ENCODE results near the gene FCF1.

FCF1 gene

GRCh38 chr14:74712499-74713394 lies at the start of gene FCF1, which contains the start of gene AREL1:
FCF1 (plus strand) TSS chr14:74713144; CDS start chr14:74713198, 54 bp downstream.
AREL1 (minus strand) TSS chr14:74713080; CDS start chr14:74685615, 27,465 bp downstream.
- DNase-seq (ENCODE audit: low read depth, low spot score), result peak; percentile 67

- DNase-seq (ENCODE audit: low read depth, low spot score), result no peak
These were observed 49.1 kb upstream of the FCF1 start for GRCh38 chr14:74663884-74664283.

- no peak for DNase-seq (ENCODE audit: low read depth, low spot score)
These were observed 48.2 kb upstream of the FCF1 start for GRCh38 chr14:74664717-74665116.

- DNase-seq (ENCODE audit: low read depth, low spot score), result no peak
These were observed 45.2 kb upstream of the FCF1 start for GRCh38 chr14:74667758-74668157.

- DNase-seq (ENCODE audit: low read depth, low spot score), result no peak
These were observed 43.7 kb upstream of the FCF1 start for GRCh38 chr14:74669256-74669655.

GRCh38 chr14:74669846-74670245 lies 43.1 kb upstream of the FCF1 start:
- DNase-seq (ENCODE audit: low read depth, low spot score), result no peak

GRCh38 chr14:74670726-74671411 lies 42.1 kb upstream of the FCF1 start:
- no peak for DNase-seq (ENCODE audit: low read depth, low spot score)

- no peak for DNase-seq (ENCODE audit: low read depth, low spot score)
These were observed 41.2 kb upstream of the FCF1 start for GRCh38 chr14:74671789-74672188.

GRCh38 chr14:74673768-74674167 lies 39.2 kb upstream of the FCF1 start:
- no peak for DNase-seq (ENCODE audit: low read depth, low spot score)

- DNase-seq (ENCODE audit: low read depth, low spot score), result no peak
These were observed 37.7 kb upstream of the FCF1 start for GRCh38 chr14:74675219-74675618.

- DNase-seq (ENCODE audit: low read depth, low spot score), result no peak
These were observed 30.6 kb upstream of the FCF1 start for GRCh38 chr14:74682169-74682952.

- no peak for DNase-seq (ENCODE audit: low read depth, low spot score)
These were observed 29.5 kb upstream of the FCF1 start for GRCh38 chr14:74683406-74683805.

- no peak for DNase-seq (ENCODE audit: low read depth, low spot score)
These were observed 28.5 kb upstream of the FCF1 start for GRCh38 chr14:74684434-74684833.

- DNase-seq (ENCODE audit: low read depth, low spot score), result no peak
These were observed 27.9 kb upstream of the FCF1 start for GRCh38 chr14:74685056-74685455.

GRCh38 chr14:74685921-74686678 lies 26.8 kb upstream of the FCF1 start:
- DNase-seq (ENCODE audit: low read depth, low spot score), result no peak

GRCh38 chr14:74691456-74691855 lies 21.5 kb upstream of the FCF1 start:
- no peak for DNase-seq (ENCODE audit: low read depth, low spot score)

GRCh38 chr14:74693191-74693590 lies 19.8 kb upstream of the FCF1 start:
- DNase-seq (ENCODE audit: low read depth, low spot score), result no peak

GRCh38 chr14:74695406-74695805 lies 17.5 kb upstream of the FCF1 start:
- no peak for DNase-seq (ENCODE audit: low read depth, low spot score)

GRCh38 chr14:74697011-74697410 lies 15.9 kb upstream of the FCF1 start:
- DNase-seq (ENCODE audit: low read depth, low spot score), result no peak

GRCh38 chr14:74697543-74697942 lies 15.4 kb upstream of the FCF1 start:
- no peak for DNase-seq (ENCODE audit: low read depth, low spot score)

- no peak for DNase-seq (ENCODE audit: low read depth, low spot score)
These were observed 15.0 kb upstream of the FCF1 start for GRCh38 chr14:74697976-74698375.
